GM12878 (cell line): ENCODE measurements around the gene BCAR3. TPM values are rescaled to one million over a fixed set of nuclear protein-coding genes. Genes with fewer than 3 reads are reported as not detected.

Experiments used
- ATAC-seq: fragments of 200-7000 bp; cut with Tn5 transposase; 3 replicates; pipeline ENCODE4 v1.9.1; 2020; ENCODE audit warnings: mild to moderate bottlenecking, moderate library complexity
- BruUV-seq: library from RNA; stranded (reverse); fragments of 400-500 nt; replicated peaks from 2 replicates; lab custom pipeline; 2021; lab: Mats Ljungman, UMichigan
- CTCF ChIA-PET: fragments of 300-600 bp; sonication (Branson Sonifier 250); formaldehyde crosslinking; extraction: SDS; loops from one replicate; lab custom pipeline; 2021; ENCODE audit warnings: inconsistent platforms; lab: Yijun Ruan, JAX
- POLR2A ChIA-PET: fragments of 350-600 bp; formaldehyde crosslinking; extraction: SDS; loops from one replicate; lab custom pipeline; 2021; ENCODE audit warnings: inconsistent platforms; lab: Charles Lee
- RAD21 ChIA-PET: fragments of 300-600 bp; sonication (Branson Sonifier 250); formaldehyde crosslinking; loops from one replicate; lab custom pipeline; 2023; ENCODE audit warnings: antibody characterized with exemption; ENCODE audit not compliant: unreplicated experiment; lab: Charles Lee
- SMC1A ChIA-PET: fragments of 300-600 bp; sonication (Branson Sonifier 250); formaldehyde crosslinking; loops from one replicate; lab custom pipeline; 2023; ENCODE audit not compliant: unreplicated experiment, uncharacterized antibody; lab: Charles Lee
- DNase-seq: peaks from one replicate; pipeline ENCODE4 v3.0.0-alpha.2; 2011; ENCODE audit warnings: low read depth, low spot score
- FAIRE-seq: peaks from 3 replicates; lab custom pipeline; 2011; peaks lifted over from hg19 to GRCh38; lab: Jason Lieb, UNC
- H2AFZ ChIP-seq: 2 replicates; pipeline ENCODE4 v1.6.0; 2011; ENCODE audit warnings: low read depth, low read length, control low read depth; ENCODE audit not compliant: control insufficient read depth
- H3K27ac ChIP-seq: 2 replicates; pipeline ENCODE4 v1.5.1; 2011; ENCODE audit warnings: control low read depth; ENCODE audit not compliant: control insufficient read depth, insufficient read depth
- H3K27me3 ChIP-seq, 2 experiments: replicated peaks in 1 of 2; 2 replicates each; pipeline versions ENCODE4 v1.6.0 to v1.6.1; 2011; ENCODE audit warnings: low read length in 1 of 2; ENCODE audit not compliant: control insufficient read depth in 2 of 2, insufficient read depth in 2 of 2
- H3K36me3 ChIP-seq, 2 experiments: 2 replicates each; pipeline ENCODE4 v1.5.1; 2011; ENCODE audit warnings: low read length in 1 of 2; ENCODE audit not compliant: control insufficient read depth in 2 of 2, insufficient read depth in 2 of 2
- H3K4me1 ChIP-seq: 2 replicates; pipeline ENCODE4 v1.6.1; 2011; ENCODE audit warnings: mild to moderate bottlenecking, low read length, moderate library complexity, mixed read lengths; ENCODE audit not compliant: control insufficient read depth, insufficient read depth
- H3K4me2 ChIP-seq: 2 replicates; pipeline ENCODE4 v1.6.0; 2011; ENCODE audit warnings: control low read depth; ENCODE audit not compliant: control insufficient read depth, insufficient read depth
- H3K4me3 ChIP-seq: fragments of 200-600 bp; sonication (generic); 2 replicates; pipeline ENCODE4 v1.5.1; 2016
- H3K79me2 ChIP-seq: 2 replicates; pipeline ENCODE4 v1.6.0; 2011; ENCODE audit warnings: low read length; ENCODE audit not compliant: control insufficient read depth, insufficient read depth
- H3K9ac ChIP-seq: 2 replicates; pipeline ENCODE4 v1.8.0; 2011; ENCODE audit warnings: low read length, control low read depth, mixed read lengths; ENCODE audit not compliant: control insufficient read depth, insufficient read depth
- H3K9me3 ChIP-seq: replicated peaks from 3 replicates; pipeline ENCODE4 v1.5.1; 2011; ENCODE audit warnings: mild to moderate bottlenecking, low read length; ENCODE audit not compliant: control insufficient read depth, insufficient read depth
- H4K20me1 ChIP-seq: 2 replicates; pipeline ENCODE4 v1.6.0; 2011; ENCODE audit not compliant: control insufficient read depth, insufficient read depth
- BACH1 ChIP-seq: fragments of 450-650 bp; IDR thresholded peaks from 2 replicates; pipeline ENCODE4 v1.6.1; 2017; ENCODE audit warnings: mild to moderate bottlenecking, borderline replicate concordance
- BCLAF1 ChIP-seq: fragments of 450-650 bp; IDR thresholded peaks from 2 replicates; pipeline ENCODE4 v1.6.1; 2017; ENCODE audit warnings: antibody characterized with exemption, mild to moderate bottlenecking, moderate library complexity
- EP300 ChIP-seq, 2 experiments: fragments of 150-350 bp in 1 of 2; IDR thresholded peaks; 2 replicates each; pipeline ENCODE4 v1.6.1; 2011 to 2012; ENCODE audit warnings: low read depth in 2 of 2, low read length in 2 of 2, borderline replicate concordance in 1 of 2, improper control_type of control experiment in 1 of 2, inconsistent platforms in 1 of 2; ENCODE audit not compliant: control insufficient read depth in 1 of 2
- GATAD2B ChIP-seq: fragments of 450-650 bp; conservative IDR thresholded peaks from 2 replicates; pipeline ENCODE4 v1.6.1; 2017; ENCODE audit warnings: low read depth, mild to moderate bottlenecking, moderate library complexity
- MTA2 ChIP-seq: fragments of 450-650 bp; IDR thresholded peaks from 2 replicates; pipeline ENCODE4 v1.6.1; 2016; ENCODE audit warnings: low read depth, mild to moderate bottlenecking, moderate library complexity
- NFYA ChIP-seq: IDR thresholded peaks from 2 replicates; pipeline ENCODE4 v1.6.1; 2011; ENCODE audit warnings: low read depth, mild to moderate bottlenecking, low read length, improper control_type of control experiment, borderline replicate concordance
- NFYB ChIP-seq: IDR thresholded peaks from 2 replicates; pipeline ENCODE4 v1.6.1; 2011; ENCODE audit warnings: low read depth, mild to moderate bottlenecking, low read length, improper control_type of control experiment, moderate library complexity; ENCODE audit not compliant: insufficient read depth
- NKRF ChIP-seq: fragments of 450-650 bp; conservative IDR thresholded peaks from 2 replicates; pipeline ENCODE4 v1.6.1; 2017; ENCODE audit warnings: mild to moderate bottlenecking, moderate library complexity
- RCOR1 ChIP-seq: conservative IDR thresholded peaks from 2 replicates; pipeline ENCODE4 v1.6.1; 2012; ENCODE audit warnings: low read depth, low read length, improper control_type of control experiment
- SRF ChIP-seq, 2 experiments: IDR thresholded peaks; 2 replicates each; pipeline ENCODE4 v1.6.1; 2011; ENCODE audit warnings: low read depth in 2 of 2, low read length in 2 of 2, mild to moderate bottlenecking in 1 of 2, moderate library complexity in 1 of 2
- ZBTB4 ChIP-seq: fragments of 450-650 bp; formaldehyde crosslinking; IDR thresholded peaks from 2 replicates; pipeline ENCODE4 v1.4.0; 2022; ENCODE audit warnings: mild to moderate bottlenecking, moderate library complexity
- ZNF24 ChIP-seq: fragments of 450-650 bp; IDR thresholded peaks from 2 replicates; pipeline ENCODE4 v1.6.1; 2017; ENCODE audit warnings: antibody characterized with exemption, mild to moderate bottlenecking
- WGBS: methylation state at CpG from one replicate; pipeline ENCODE4 v1.1.6; 2016; ENCODE audit warnings: low lambda C conversion rate; ENCODE audit not compliant: insufficient replicate concordance, insufficient coverage; ENCODE audit errors: missing lambda C conversion rate; 5-methylcytosine and 5-hydroxymethylcytosine counted together
- in situ Hi-C: fragments of 300-500 bp; cut with MboI; formaldehyde crosslinking; loops from 9 replicates; pipeline ENCODE4 v1.14.3; 2018; ENCODE audit warnings: mixed read lengths
- intact Hi-C: fragments of 100-400 bp; cut with micrococcal nuclease; formaldehyde crosslinking; loops from one replicate; pipeline ENCODE4 v1.14.2; 2022; ENCODE audit not compliant: unreplicated experiment
- polyA plus RNA-seq, 11 experiments: library from polyadenylated mRNA; depleted of rRNA in 4 of 11; unstranded in 6 of 11; stranded (reverse) in 5 of 11; fragments of >200 nt; fragmentation: Nextera tagmentation in 4 of 11; fragmentation: Illumina TruSeq in 1 of 11; extraction: Ambion mirVana in 4 of 11; extraction: Trizol in 1 of 11; gene quantifications; 1 replicate in 1 of 11; 2 replicates in 10 of 11; pipeline versions ENCODE4 v1.2.1 to v1.2.3, GENCODE V29; 2011 to 2016; ENCODE audit warnings: inconsistent platforms in 2 of 11, missing spikeins in 2 of 11, low read depth in 1 of 11
- total RNA-seq, 4 experiments: library from RNA; depleted of rRNA in 3 of 4; stranded (reverse); fragments of >200 nt in 3 of 4; fragmentation: Illumina TruSeq in 1 of 4; extraction: Trizol in 1 of 4; gene quantifications; 2 replicates each; pipeline versions ENCODE4 v1.2.1 to v1.2.3, GENCODE V29; 2013 to 2021

BCAR3 gene
- total and polyA plus RNA-seq, 10 of the 15 experiments (the other 5 are each of a cell fraction or from before 2014, with no cell fraction given): 1.3 to 6.6 (median 1.8) TPM

GRCh38 chr1:93552741-93553455, 128.7 kb downstream of the BCAR3 start:
- ATAC-seq (no peak), FAIRE-seq (no peak), DNase-seq (no peak)
- CTCF ChIA-PET: interaction anchor here (1.1 kb wide), 3 partner anchors 261 to 292 kb away, joined by 3 to 5 read pairs (median 4); no protein-coding TSS in a partner anchor
- SMC1A ChIA-PET: interaction anchor here (1.2 kb wide), 1 partner anchor 78 kb away, joined by 3 read pairs; no protein-coding TSS in a partner anchor
- H3K27ac ChIP-seq: no peak overlapping the region
- no peak overlapping the region for H2AFZ ChIP-seq
- no peaks in the 10 kb centered on the region for H3K36me3 ChIP-seq
- no peaks in the 10 kb centered on the region for H3K79me2 ChIP-seq
- intact Hi-C loops: no loop called here
- 63% methylated on average over 9 of the region's 9 CpGs for WGBS
- H3K4me1 ChIP-seq: no peaks in the 10 kb centered on the region
- no TSS peak for BruUV-seq
- no peak overlapping the region for H3K9ac ChIP-seq
- no peak overlapping the region for H3K4me3 ChIP-seq
- no peaks in the 10 kb centered on the region; a peak in 3 of 4 replicates for H3K27me3 ChIP-seq
- POLR2A ChIA-PET: no interaction called here
- H3K9me3 ChIP-seq: no peaks in the 10 kb centered on the region
- in situ Hi-C loops: no loop called here
- RAD21 ChIA-PET: no interaction called here
- no peaks in the 10 kb centered on the region for H4K20me1 ChIP-seq
- H3K4me2 ChIP-seq: no peak overlapping the region
- no peak for TF ChIP-seq NFYB
- no peak for TF ChIP-seq SRF (IDR thresholded peaks at IDR 0.05; ENCODE audit: low read depth in 2 of 2, low read length in 2 of 2)
- TF ChIP-seq NKRF: no peak
- TF ChIP-seq BCLAF1: no peak
- no peak for TF ChIP-seq ZBTB4 (CRISPR knock-in tag)
- TF ChIP-seq MTA2: no peak
- no peak for TF ChIP-seq EP300 (IDR thresholded peaks at IDR 0.05; ENCODE audit: borderline replicate concordance in 1 of 2, control insufficient read depth in 1 of 2, low read depth in 2 of 2, low read length in 2 of 2)
- no peak for TF ChIP-seq ZNF24
- no peak for TF ChIP-seq NFYA
- no peak for TF ChIP-seq RCOR1
- no peak for TF ChIP-seq BACH1
- TF ChIP-seq GATAD2B: no peak
